Measurements from ENCODE around the gene CDK14.

- TF ChIP-seq EZH2 (IDR thresholded peaks at IDR 0.05) = no peak
- TF ChIP-seq FOXP2 (optimal IDR thresholded peaks at IDR 0.05; ENCODE audit: control extremely low read depth, extremely low read length, insufficient read depth) = no peak
- TF ChIP-seq POLR2AphosphoS5 (IDR thresholded peaks at IDR 0.05; ENCODE audit: borderline replicate concordance, low read depth, low read length) = no peak
These were observed 8.3 kb downstream of the CDK14 start for GRCh38 chr7:90604383-90604782.

Measured in SK-N-MC (cell line).